ENCODE measurements around the gene PLCL2.

GRCh38 chr3:17125738-17126442 lies 241.1 kb downstream of the PLCL2 start:
- TF ChIP-seq CTCF (IDR thresholded peaks at IDR 0.05) (no peak), POLR2AphosphoS5 (IDR thresholded peaks at IDR 0.05; ENCODE audit: insufficient read depth in 1 of 2, low read depth in 1 of 2) (no peak)

Data from vagina (tissue), 2 donors.